K562 (cell line): ENCODE results near the gene RPS6KL1. TPM values are rescaled to one million over a fixed set of nuclear protein-coding genes. Genes with fewer than 3 reads are reported as not detected.

Experiments
- ATAC-seq: fragments of 200-7000 bp; cut with Tn5 transposase; 3 replicates; pipeline ENCODE4 v1.9.1; 2020; ENCODE audit warnings: moderate library complexity
- BruUV-seq: library from RNA; stranded (reverse); fragments of 400-500 nt; replicated peaks from 2 replicates; lab custom pipeline; 2021; lab: Mats Ljungman, UMichigan
- CTCF ChIA-PET: fragments of 300-600 bp; formaldehyde crosslinking; extraction: SDS; loops from one replicate; lab custom pipeline; 2021; ENCODE audit warnings: low intra/inter-chr PET ratio; lab: Yijun Ruan, JAX
- POLR2A ChIA-PET: fragments of 300-600, 350-650 bp; sonication (Branson Sonifier 250); formaldehyde crosslinking; extraction: SDS; loops from one replicate; lab custom pipeline; 2021; ENCODE audit warnings: antibody characterized with exemption, inconsistent platforms; lab: Yijun Ruan, JAX
- DNase-seq, 4 experiments: peaks; one replicate each; pipeline versions ENCODE4 v3.0.0 to v3.0.0-alpha.2; 2011 to 2018; ENCODE audit warnings: low spot score in 3 of 4, mixed read lengths in 3 of 4; ENCODE audit errors: extremely low read depth in 1 of 4
- FAIRE-seq: peaks from 2 replicates; lab custom pipeline; 2011; peaks lifted over from hg19 to GRCh38; lab: Jason Lieb, UNC
- H2AFZ ChIP-seq: 2 replicates; pipeline ENCODE4 v1.6.0; 2011; ENCODE audit warnings: low read depth, low read length, control low read depth, inconsistent platforms
- H3K27ac ChIP-seq: fragments of 200-600 bp; 3 replicates; pipeline ENCODE4 v1.8.0; 2011; ENCODE audit warnings: low read depth, mild to moderate bottlenecking, control low read depth, inconsistent platforms, low read length, moderate library complexity, mixed read lengths; ENCODE audit errors: extremely low read depth
- H3K27me3 ChIP-seq, 2 experiments: fragments of 300-600 bp in 1 of 2; 2 replicates in 1 of 2; 3 replicates in 1 of 2; pipeline versions ENCODE4 v1.6.0 to v1.8.0; 2011; ENCODE audit warnings: inconsistent platforms in 2 of 2, low read length in 2 of 2, mild to moderate bottlenecking in 1 of 2, mixed read lengths in 1 of 2, moderate library complexity in 1 of 2; ENCODE audit not compliant: control insufficient read depth in 2 of 2, insufficient read depth in 2 of 2
- H3K36me3 ChIP-seq: fragments of 300-600 bp; 3 replicates; pipeline ENCODE4 v1.8.0; 2011; ENCODE audit warnings: mild to moderate bottlenecking, low read length, inconsistent platforms; ENCODE audit not compliant: control insufficient read depth, insufficient read depth
- H3K4me1 ChIP-seq, 2 experiments: fragments of 200-600 bp in 1 of 2; replicated peaks in 1 of 2; 2 replicates in 1 of 2; 3 replicates in 1 of 2; pipeline versions ENCODE4 v1.5.1 to v1.8.0; 2011; ENCODE audit warnings: inconsistent platforms in 2 of 2, low read length in 2 of 2, mild to moderate bottlenecking in 1 of 2, mixed read lengths in 1 of 2, moderate library complexity in 1 of 2; ENCODE audit not compliant: control insufficient read depth in 2 of 2, insufficient read depth in 2 of 2
- H3K4me2 ChIP-seq: 2 replicates; pipeline ENCODE4 v1.6.1; 2011; ENCODE audit warnings: low read length, control low read depth, inconsistent platforms, mixed read lengths; ENCODE audit not compliant: insufficient read depth
- H3K4me3 ChIP-seq: fragments of 200-600 bp; sonication (generic), shearing (Covaris generic); 2 replicates; pipeline ENCODE4 v1.5.1; 2016; ENCODE audit warnings: control low read depth, inconsistent platforms
- H3K79me2 ChIP-seq: fragments of 200-600 bp; 3 replicates; pipeline ENCODE4 v1.8.0; 2011; ENCODE audit warnings: low read length, inconsistent platforms; ENCODE audit not compliant: control insufficient read depth, insufficient read depth
- H3K9ac ChIP-seq, 2 experiments: 2 replicates each; pipeline versions ENCODE4 v1.6.0 to v1.6.1; 2011; ENCODE audit warnings: low read depth in 2 of 2, low read length in 2 of 2, control low read depth in 1 of 2, inconsistent platforms in 1 of 2, mild to moderate bottlenecking in 1 of 2, mixed read lengths in 1 of 2; ENCODE audit not compliant: insufficient read depth in 1 of 2
- H3K9me1 ChIP-seq: one replicate; pipeline ENCODE4 v1.6.0; 2011; ENCODE audit warnings: inconsistent platforms, mild to moderate bottlenecking, low read length, moderate library complexity; ENCODE audit not compliant: control insufficient read depth, insufficient read depth
- H3K9me3 ChIP-seq: replicated peaks from 2 replicates; pipeline ENCODE4 v1.5.1; 2011; ENCODE audit warnings: low read depth, low read length, inconsistent platforms; ENCODE audit not compliant: control insufficient read depth, insufficient read depth
- H4K20me1 ChIP-seq: replicated peaks from 2 replicates; pipeline ENCODE4 v1.6.1; 2011; ENCODE audit warnings: low read length, inconsistent platforms, mixed read lengths; ENCODE audit not compliant: control insufficient read depth, insufficient read depth
- CXXC5 ChIP-seq: fragments of 250-450 bp; sonication (Bioruptor Pico); IDR thresholded peaks from 2 replicates; pipeline ENCODE4 v1.8.0; 2022; ENCODE audit warnings: inconsistent platforms, mild to moderate bottlenecking, moderate library complexity
- KDM4B ChIP-seq, 2 experiments: fragments of 450-650 bp in 1 of 2; sonication (generic) in 1 of 2; IDR thresholded peaks; 2 replicates each; pipeline ENCODE4 v1.6.1; 2016 to 2017; ENCODE audit warnings: borderline replicate concordance in 2 of 2, antibody characterized with exemption in 1 of 2, low read depth in 1 of 2, mild to moderate bottlenecking in 1 of 2
- MYC ChIP-seq, 2 experiments: fragments of 250-450 bp in 1 of 2; sonication (Bioruptor Pico) in 1 of 2; IDR thresholded peaks; 2 replicates each; pipeline versions ENCODE4 v1.5.1 to v1.6.1; 2012 to 2021; ENCODE audit warnings: low read depth in 2 of 2, borderline replicate concordance in 1 of 2, improper control_type of control experiment in 1 of 2, low read length in 1 of 2, mild to moderate bottlenecking in 1 of 2, moderate library complexity in 1 of 2
- PCBP2 ChIP-seq: fragments of 200-400 bp; formaldehyde crosslinking; IDR thresholded peaks from 2 replicates; pipeline ENCODE4 v1.6.1; 2018; ENCODE audit warnings: low read length, low read depth, mild to moderate bottlenecking, moderate library complexity; ENCODE audit not compliant: poor library complexity, severe bottlenecking
- PRMT5 ChIP-seq: sonication (generic); formaldehyde crosslinking; IDR thresholded peaks from 2 replicates; pipeline ENCODE4 v1.5.0; 2020; ENCODE audit warnings: missing genetic modification reagents
- STAT6 ChIP-seq: sonication (generic); formaldehyde crosslinking; IDR thresholded peaks from 2 replicates; pipeline ENCODE4 v1.8.1; 2023; ENCODE audit warnings: mild to moderate bottlenecking, missing genetic modification reagents
- YY1 ChIP-seq, 3 experiments: IDR thresholded peaks; 2 replicates each; pipeline ENCODE4 v1.6.1; 2011; ENCODE audit warnings: low read length in 2 of 3, mild to moderate bottlenecking in 2 of 3, moderate library complexity in 2 of 3, borderline replicate concordance in 1 of 3, control low read depth in 1 of 3, low read depth in 1 of 3; ENCODE audit not compliant: insufficient read depth in 3 of 3, insufficient replicate concordance in 2 of 3, control insufficient read depth in 1 of 3, insufficient read length in 1 of 3; ENCODE audit errors: extremely low read depth in 1 of 3
- ZNF592 ChIP-seq: fragments of 450-650 bp; IDR thresholded peaks from 2 replicates; pipeline ENCODE4 v1.6.1; 2017; ENCODE audit warnings: antibody characterized with exemption, mild to moderate bottlenecking
- WGBS: fragments of 100-300 bp; shearing (Covaris generic); methylation state at CpG from one replicate; pipeline ENCODE4 v1.1.6; 2016; ENCODE audit warnings: low coverage, mixed read lengths; ENCODE audit not compliant: insufficient coverage; ENCODE audit errors: missing lambda C conversion rate; 5-methylcytosine and 5-hydroxymethylcytosine counted together
- in situ Hi-C: fragments of 300-500 bp; cut with MboI; formaldehyde crosslinking; loops from 4 replicates; pipeline ENCODE4 v1.15.0; 2018; ENCODE audit warnings: inconsistent platforms, mixed read lengths
- intact Hi-C: fragments of 100-400 bp; cut with micrococcal nuclease; formaldehyde crosslinking; loops from 2 replicates; pipeline ENCODE4 v1.14.2; 2022
- polyA plus RNA-seq, 8 experiments: library from polyadenylated mRNA; depleted of rRNA in 4 of 8; stranded (reverse) in 5 of 8; unstranded in 3 of 8; fragments of >200 nt; fragmentation: Nextera tagmentation in 2 of 8; fragmentation: Illumina TruSeq in 1 of 8; extraction: Ambion mirVana in 2 of 8; extraction: Trizol in 1 of 8; gene quantifications; 2 replicates each; pipeline versions ENCODE4 v1.2.1 to v1.2.3, GENCODE V29; 2011 to 2014; ENCODE audit warnings: inconsistent platforms in 1 of 8, missing spikeins in 1 of 8
- total RNA-seq, 7 experiments: library from RNA; depleted of rRNA in 6 of 7; stranded (reverse); fragments of >200 nt in 6 of 7; fragmentation: Illumina TruSeq in 2 of 7; extraction: Trizol in 2 of 7; gene quantifications; 2 replicates each; pipeline versions ENCODE4 v1.2.1 to v1.2.3, GENCODE V29; 2011 to 2021; ENCODE audit warnings: low replicate concordance in 1 of 7

Gene RPS6KL1
- total and polyA plus RNA-seq, 9 of the 15 experiments (the other 6 are each of a cell fraction or from before 2014, with no cell fraction given): 0.91 to 15.5 (median 8.1) TPM

- Histone ChIP-seq H3K36me3 (no peaks in the 10 kb centered on the region), H3K9ac (0 out of 4 replicates have a peak overlapping the region, but pooled peaks of 1 of the 2 experiments have one; percentile 4), H2AFZ (peak overlapping the region; percentile 72), H3K4me3 (no peak overlapping the region), H3K9me1 (peaks cover 2% of the 10 kb centered on the region), H4K20me1 (no peaks in the 10 kb centered on the region), H3K9me3 (no peaks in the 10 kb centered on the region), H3K4me1 (peaks cover 16 to 47% of the 10 kb centered on the region in 2 experiments; a peak in 4 of 5 replicates), H3K27ac (peak overlapping the region; percentile 21; the same call in 2 of the 3 replicates), H3K79me2 (no peaks in the 10 kb centered on the region), H3K27me3 (no peaks in the 10 kb centered on the region), H3K4me2 (peak overlapping the region; percentile 40; the same call in 1 of the 2 replicates)
- in situ Hi-C loops (no loop called here), intact Hi-C loops (loop anchor here (1.0 to 10.0 kb wide), 3 partner anchors 57 to 359 kb away; partner anchors contain the start of gene EIF2B2)
- ATAC-seq (peak; percentile 70), FAIRE-seq (peak; percentile 71), DNase-seq (peak; percentile 66 to 83 (median 72))
- WGBS: 16% methylated on average over 15 of the region's 17 CpGs
- BruUV-seq: no TSS peak
- ChIA-PET POLR2A (interaction anchor here (0.6 kb wide), 1 partner anchor 34 kb away, joined by 3 read pairs; no protein-coding TSS in a partner anchor), CTCF (interaction anchor here (3.7 kb wide), 1 partner anchor 143 kb away, joined by 21 read pairs; no protein-coding TSS in a partner anchor)
- TF ChIP-seq CXXC5 (CRISPR knock-in tag): peak; percentile 21; the same call in 1 of the 2 replicates
- no peak for TF ChIP-seq KDM4B (IDR thresholded peaks at IDR 0.05; ENCODE audit: borderline replicate concordance in 2 of 2, low read depth in 1 of 2)
- no peak for TF ChIP-seq STAT6
- peak; percentile 68; the same call in 1 of the 2 replicates for TF ChIP-seq ZNF592
- TF ChIP-seq PRMT5 (CRISPR knock-in tag): no peak
- TF ChIP-seq YY1 (IDR thresholded peaks at IDR 0.05; ENCODE audit: borderline replicate concordance in 1 of 3, control insufficient read depth in 1 of 3, extremely low read depth in 1 of 3, insufficient read depth in 3 of 3, insufficient read length in 1 of 3, insufficient replicate concordance in 2 of 3, low read depth in 1 of 3, low read length in 2 of 3): peak in 1 of 3 experiments; percentile 20
- peak; percentile 58 for TF ChIP-seq MYC (IDR thresholded peaks at IDR 0.05; ENCODE audit: low read depth, low read length)
- TF ChIP-seq MYC (CRISPR knock-in tag; IDR thresholded peaks at IDR 0.05; ENCODE audit: borderline replicate concordance, low read depth): no peak
- TF ChIP-seq PCBP2: no peak
Measured at GRCh38 chr14:74945261-74945851, 22.3 kb upstream of the RPS6KL1 start.
